Left lung (tissue), 10 donors: ENCODE results near the gene CEBPZ. TPM values are rescaled to one million over a fixed set of nuclear protein-coding genes. Genes with fewer than 3 reads are reported as not detected.
A peak's percentile ranks its signal among the peaks of the same experiment; 100 is the strongest.

Source experiments
- ATAC-seq: fragments of 200-7000 bp; cut with Tn5 transposase; one replicate; pipeline ENCODE4 v1.9.1; 2020; ENCODE audit warnings: moderate library complexity
- DNase-seq, 4 donors: peaks; one replicate each; pipeline ENCODE4 v3.0.0-alpha.2; 2013 to 2020
- H3K27ac ChIP-seq, 2 donors: fragments of 200-600 bp; sonication (generic) in 1 of 2; one replicate each; pipeline versions ENCODE4 v1.5.0 to v1.8.0; 2020 to 2021
- H3K27me3 ChIP-seq, 2 donors: fragments of 200-600 bp; sonication (generic) in 1 of 2; one replicate each; pipeline versions ENCODE4 v1.5.0 to v1.8.0; 2020 to 2021
- H3K36me3 ChIP-seq, 2 donors: fragments of 200-600 bp; sonication (generic) in 1 of 2; one replicate each; pipeline versions ENCODE4 v1.5.0 to v1.8.0; 2020 to 2021
- H3K4me1 ChIP-seq, 2 donors: fragments of 200-600 bp; one replicate each; pipeline ENCODE4 v1.8.0; 2021
- H3K4me3 ChIP-seq, 2 donors: fragments of 200-600 bp; sonication (generic) in 1 of 2; one replicate each; pipeline versions ENCODE4 v1.5.0 to v1.8.0; 2020 to 2021; ENCODE audit warnings: mild to moderate bottlenecking in 1 of 2
- H3K9me3 ChIP-seq, 2 donors: fragments of 200-600 bp; sonication (generic) in 1 of 2; one replicate each; pipeline versions ENCODE4 v1.5.0 to v1.8.0; 2020 to 2021
- CTCF ChIP-seq, 2 donors: fragments of 200-600 bp; sonication (generic) in 1 of 2; IDR thresholded peaks; one replicate each; pipeline versions ENCODE4 v1.5.0 to v1.8.0; 2021; ENCODE audit warnings: antibody characterized with exemption in 2 of 2
- intact Hi-C, 2 donors: fragments of 100-400 bp; cut with DNase I; formaldehyde crosslinking; loops; one replicate each; pipeline versions ENCODE4 v1.11.2 to v1.14.2; 2022
- polyA plus RNA-seq, 6 donors: library from polyadenylated mRNA; unstranded; fragments of 120-200 nt; gene quantifications; one replicate each; pipeline ENCODE4 v1.2.1, GENCODE V29; 2013; ENCODE audit not compliant: insufficient read length in 6 of 6
- total RNA-seq, 2 donors: library from RNA; stranded (reverse); fragmentation: NEBNext Ultra II Directional; extraction: Animal tissue kit (Norgen Biotek cat#: 25700); gene quantifications; one replicate each; pipeline ENCODE4 v1.2.1, GENCODE V29; 2021
- donor health status: DM: no; HTN: yes; CAD: no.
- donor health status: DM: no; HTN: no; CAD: no.

CEBPZ gene
- total and polyA plus RNA-seq, 8 donors = 36.0 to 81.2 (median 71.9) TPM

GRCh38 chr2:37191747-37192146, 39.6 kb downstream of the CEBPZ start:
- intact Hi-C loops = no loop called here
- peaks cover 0 to 24% of the 10 kb centered on the region in 2 donors for H3K4me1 ChIP-seq
- no peaks in the 10 kb centered on the region for H3K9me3 ChIP-seq
- H3K27me3 ChIP-seq = no peaks in the 10 kb centered on the region
- no peak for TF ChIP-seq CTCF (IDR thresholded peaks at IDR 0.05)
- DNase-seq (peak in 1 of 4 donors; percentile 64), ATAC-seq (no peak)
- H3K4me3 ChIP-seq = no peak overlapping the region
- H3K27ac ChIP-seq = peak overlapping the region in 1 of 2 donors; percentile 88
- no peaks in the 10 kb centered on the region for H3K36me3 ChIP-seq

GRCh38 chr2:37191253-37191652, 40.1 kb downstream of the CEBPZ start:
- Histone ChIP-seq H3K4me3 (no peak overlapping the region), H3K27me3 (no peaks in the 10 kb centered on the region), H3K9me3 (no peaks in the 10 kb centered on the region), H3K36me3 (no peaks in the 10 kb centered on the region), H3K27ac (peak overlapping the region in 1 of 2 donors; percentile 88), H3K4me1 (peaks cover 0 to 24% of the 10 kb centered on the region in 2 donors)
- ATAC-seq (no peak), DNase-seq (peak in 1 of 4 donors; percentile 71)
- TF ChIP-seq CTCF (IDR thresholded peaks at IDR 0.05) = no peak
- intact Hi-C loops = no loop called here

GRCh38 chr2:37190290-37190689, 41.1 kb downstream of the CEBPZ start:
- Histone ChIP-seq H3K27ac (peak overlapping the region in 1 of 2 donors; percentile 88), H3K9me3 (no peaks in the 10 kb centered on the region), H3K4me3 (no peak overlapping the region), H3K27me3 (no peaks in the 10 kb centered on the region), H3K36me3 (no peaks in the 10 kb centered on the region), H3K4me1 (peaks cover 0 to 20% of the 10 kb centered on the region in 2 donors)
- no peak for TF ChIP-seq CTCF (IDR thresholded peaks at IDR 0.05)
- intact Hi-C loops = no loop called here
- ATAC-seq (no peak), DNase-seq (no peak)

- Histone ChIP-seq H3K4me3 (no peak overlapping the region), H3K36me3 (no peaks in the 10 kb centered on the region), H3K4me1 (peaks cover 0 to 20% of the 10 kb centered on the region in 2 donors), H3K9me3 (no peaks in the 10 kb centered on the region), H3K27ac (peak overlapping the region in 1 of 2 donors; percentile 88), H3K27me3 (no peaks in the 10 kb centered on the region)
- ATAC-seq (peak; percentile 79), DNase-seq (no peak)
- intact Hi-C loops = no loop called here
- TF ChIP-seq CTCF (IDR thresholded peaks at IDR 0.05) = no peak
Measured at GRCh38 chr2:37189452-37190153, 41.8 kb downstream of the CEBPZ start.

GRCh38 chr2:37188570-37188969, 42.8 kb downstream of the CEBPZ start, which contains the start of gene SULT6B1:
Gene SULT6B1 (minus strand): TSS chr2:37188670. CDS start chr2:37188640, 30 bp downstream.
- H3K4me1 ChIP-seq = peaks cover 0 to 20% of the 10 kb centered on the region in 2 donors
- no peak within 1 kb of the TSS for H3K4me3 ChIP-seq
- intact Hi-C loops = no loop called here
- H3K27me3 ChIP-seq = no peaks in the 10 kb centered on the region
- TF ChIP-seq CTCF (IDR thresholded peaks at IDR 0.05) = no peak
- DNase-seq (no peak), ATAC-seq (no peak)
- peak within 1 kb of the TSS in 1 of 2 donors; percentile 88 for H3K27ac ChIP-seq
- H3K36me3 ChIP-seq = no peaks in the 10 kb centered on the region
- no peaks in the 10 kb centered on the region for H3K9me3 ChIP-seq
